Suprapubic skin (tissue), 4 donors: ENCODE results near the gene HEATR5A.

Source experiments
- CTCF ChIP-seq, 2 donors: fragments of 200-600 bp in 1 of 2; fragments of 450-650 bp in 1 of 2; sonication (generic) in 1 of 2; IDR thresholded peaks; one replicate each; pipeline ENCODE4 v1.5.1; 2016 to 2019; ENCODE audit warnings: antibody characterized with exemption in 2 of 2, mild to moderate bottlenecking in 1 of 2, moderate library complexity in 1 of 2
- EP300 ChIP-seq: sonication (generic); formaldehyde crosslinking; IDR thresholded peaks from one replicate; pipeline ENCODE4 v1.6.1; 2017; ENCODE audit warnings: antibody characterized with exemption
- POLR2AphosphoS5 ChIP-seq, 3 donors: sonication (generic); formaldehyde crosslinking; IDR thresholded peaks; one replicate each; pipeline ENCODE4 v1.6.1; 2017; ENCODE audit warnings: antibody characterized with exemption in 3 of 3

DNA sequence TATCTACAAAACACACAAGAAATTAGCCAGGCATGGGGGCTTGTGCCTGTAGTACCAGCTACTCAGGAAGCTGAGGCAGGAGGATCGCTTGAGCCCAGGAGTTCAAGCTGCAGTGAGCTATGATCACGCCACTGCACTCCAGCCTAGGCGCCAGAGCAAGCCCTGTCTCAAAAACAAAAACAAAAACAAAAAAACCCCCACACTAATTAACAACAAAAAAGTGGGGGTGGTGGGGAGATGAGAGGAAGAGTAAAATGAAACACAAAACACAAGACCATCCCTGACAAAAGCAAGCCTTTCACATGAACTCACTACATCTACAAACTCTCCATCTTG, 158.9 kb downstream of the HEATR5A start:
- TF ChIP-seq CTCF (IDR thresholded peaks at IDR 0.05) (no peak), EP300 (no peak), POLR2AphosphoS5 (IDR thresholded peaks at IDR 0.05) (no peak)
